Natural killer cell treated with Interleukin-12 subunit alpha and Interleukin-12 subunit beta and Interleukin-15 and Interleukin-18, amount 100 ng/mL, for 72 hours (primary cell): ENCODE data around the gene CRIM1. TPM values are rescaled to one million over a fixed set of nuclear protein-coding genes. Genes with fewer than 3 reads are reported as not detected.

Experiments used
- ATAC-seq, 2 donors: fragments of 150-1000 bp; cut with Tn5 transposase in 1 of 2; sonication (Bioruptor Pico), chemical (Tn5 transposase) in 1 of 2; 2 replicates each; pipeline ENCODE4 v1.10.0; 2021
- DNase-seq: peaks from one replicate; pipeline ENCODE4 v3.0.0; 2022; ENCODE audit warnings: low spot score
- H3K27ac Mint-ChIP-seq, 2 donors: 1 replicate in 1 of 2; 2 replicates in 1 of 2; pipeline ENCODE4 v1.8.0; 2022; ENCODE audit warnings: mixed read lengths in 2 of 2, mild to moderate bottlenecking in 1 of 2, moderate library complexity in 1 of 2
- H3K27me3 Mint-ChIP-seq, 2 donors: 1 replicate in 1 of 2; 2 replicates in 1 of 2; pipeline ENCODE4 v1.8.0; 2022; ENCODE audit warnings: mixed read lengths in 2 of 2
- H3K36me3 Mint-ChIP-seq: one replicate; pipeline ENCODE4 v1.8.0; 2022; ENCODE audit warnings: mixed read lengths
- H3K4me1 Mint-ChIP-seq, 2 donors: 1 replicate in 1 of 2; 2 replicates in 1 of 2; pipeline ENCODE4 v1.8.0; 2022; ENCODE audit warnings: low read depth in 2 of 2, mixed read lengths in 2 of 2, mild to moderate bottlenecking in 1 of 2
- H3K4me3 Mint-ChIP-seq: one replicate; pipeline ENCODE4 v1.8.0; 2022; ENCODE audit warnings: mixed read lengths
- H3K9me3 Mint-ChIP-seq: 2 replicates; pipeline ENCODE4 v1.8.0; 2022; ENCODE audit warnings: mixed read lengths
- total RNA-seq, 2 donors: library from RNA; stranded (reverse); gene quantifications; one replicate each; pipeline ENCODE4 v1.2.3, GENCODE V29; 2022

Gene CRIM1
- total RNA-seq, 2 donors from 2014 or later: 6.6 to 13.6 TPM

DNA sequence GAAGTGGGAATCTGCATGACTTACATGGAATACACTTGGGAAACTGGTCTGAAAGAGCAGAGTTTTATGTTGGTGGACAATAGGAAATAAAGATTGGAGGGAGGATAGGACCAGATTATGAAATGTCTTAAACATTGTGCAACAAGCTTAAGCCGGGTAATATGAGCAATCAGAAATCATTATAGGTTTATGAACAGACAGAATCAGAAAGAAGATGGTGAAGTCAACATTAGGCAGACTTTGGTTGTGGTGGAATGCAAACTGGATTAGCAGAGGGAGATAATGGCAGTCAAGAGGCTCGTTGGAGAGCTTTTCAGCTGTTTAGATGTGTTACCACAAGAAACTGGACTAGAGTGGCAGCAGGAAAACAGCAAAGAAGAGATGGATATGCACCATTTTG is 43.5 kb downstream of the CRIM1 start:
- H3K4me1 Mint-ChIP-seq: no peaks in the 10 kb centered on the region
- ATAC-seq: no peak
- DNase-seq: no peak
- H3K4me3 Mint-ChIP-seq: no peak overlapping the region
- no peaks in the 10 kb centered on the region for H3K36me3 Mint-ChIP-seq
- no peak overlapping the region for H3K27ac Mint-ChIP-seq
- no peaks in the 10 kb centered on the region for H3K9me3 Mint-ChIP-seq
- no peaks in the 10 kb centered on the region for H3K27me3 Mint-ChIP-seq

DNA sequence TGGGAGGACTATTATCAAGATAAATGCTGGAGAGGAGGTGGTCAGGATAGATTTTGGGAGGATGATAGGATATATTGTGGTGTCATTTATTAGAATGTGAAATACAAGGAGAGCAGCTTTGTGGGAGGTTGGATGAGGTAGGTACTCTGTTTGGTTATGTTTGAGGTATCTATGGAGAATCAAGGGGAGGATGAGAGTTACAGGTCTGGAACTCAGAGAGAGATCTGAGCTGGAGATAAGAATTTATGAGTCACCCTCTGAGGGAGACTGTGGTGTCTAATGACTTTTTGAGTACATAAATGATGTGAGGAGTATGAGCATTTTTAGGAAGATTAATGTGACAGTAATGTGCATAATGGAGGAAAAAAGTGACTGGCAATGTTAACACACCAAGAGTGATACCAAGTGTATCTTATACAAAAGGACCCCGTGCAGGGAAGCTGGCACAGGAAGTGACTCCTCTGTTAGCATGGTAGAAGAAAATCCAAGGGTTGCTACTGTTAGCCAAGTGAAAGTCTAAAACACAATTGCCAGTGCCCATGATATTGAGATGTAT is 48.2 kb downstream of the CRIM1 start:
- no peak for ATAC-seq
- H3K27ac Mint-ChIP-seq: no peak overlapping the region

DNA sequence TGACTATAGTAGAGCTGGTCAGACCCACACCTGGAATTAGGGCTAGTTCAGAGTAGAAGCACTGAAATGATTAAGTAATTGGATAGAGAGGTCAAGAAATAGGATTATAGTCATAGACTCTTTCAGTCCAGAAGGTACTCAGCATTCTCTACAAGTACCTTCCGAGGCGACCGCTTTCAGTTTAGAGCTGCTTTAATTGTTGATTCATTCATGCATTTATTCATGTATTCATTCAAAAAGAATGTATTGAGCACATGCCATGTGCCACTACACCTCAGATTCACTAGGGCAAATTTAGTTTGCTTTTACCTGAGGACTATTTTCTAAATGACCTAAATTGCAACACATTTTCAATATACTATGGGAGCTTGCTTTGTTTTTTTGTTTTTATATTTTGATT is 48.7 kb downstream of the CRIM1 start:
- H3K27me3 Mint-ChIP-seq: no peaks in the 10 kb centered on the region
- no peak overlapping the region for H3K4me3 Mint-ChIP-seq
- H3K36me3 Mint-ChIP-seq: no peaks in the 10 kb centered on the region
- no peak for DNase-seq
- no peak overlapping the region for H3K27ac Mint-ChIP-seq
- H3K4me1 Mint-ChIP-seq: no peaks in the 10 kb centered on the region
- H3K9me3 Mint-ChIP-seq: no peaks in the 10 kb centered on the region
- no peak for ATAC-seq

More for the DNA sequence above, 48.2 kb downstream of the CRIM1 start:
- H3K9me3 Mint-ChIP-seq: no peaks in the 10 kb centered on the region
- no peak overlapping the region for H3K4me3 Mint-ChIP-seq
- no peak for DNase-seq
- H3K36me3 Mint-ChIP-seq: no peaks in the 10 kb centered on the region
- H3K27me3 Mint-ChIP-seq: no peaks in the 10 kb centered on the region
- H3K4me1 Mint-ChIP-seq: no peaks in the 10 kb centered on the region

DNA sequence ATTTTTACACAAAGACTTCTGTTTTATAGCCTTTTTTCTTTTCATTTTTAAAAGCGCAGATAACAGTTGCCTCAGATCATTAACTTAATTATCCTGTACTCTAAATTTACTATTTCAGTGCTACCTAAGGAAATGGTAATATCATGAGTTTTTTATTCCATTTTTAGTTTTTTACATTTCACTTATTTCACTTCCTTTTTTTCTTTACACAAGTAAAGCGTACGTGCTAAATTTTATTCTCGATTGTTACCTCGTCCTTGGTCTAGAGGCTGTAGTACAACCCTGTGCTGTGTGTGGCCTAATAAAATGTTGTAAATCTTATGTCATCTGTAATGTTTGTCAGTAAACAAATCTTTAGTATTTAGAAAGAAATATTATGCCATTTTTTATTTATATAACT is 49.2 kb downstream of the CRIM1 start:
- ATAC-seq: no peak
- H3K27ac Mint-ChIP-seq: no peak overlapping the region
- no peak overlapping the region for H3K4me3 Mint-ChIP-seq
- H3K27me3 Mint-ChIP-seq: no peaks in the 10 kb centered on the region
- H3K9me3 Mint-ChIP-seq: no peaks in the 10 kb centered on the region
- DNase-seq: no peak
- H3K4me1 Mint-ChIP-seq: peaks cover 0 to under 1% of the 10 kb centered on the region in 2 donors
- no peaks in the 10 kb centered on the region for H3K36me3 Mint-ChIP-seq

DNA sequence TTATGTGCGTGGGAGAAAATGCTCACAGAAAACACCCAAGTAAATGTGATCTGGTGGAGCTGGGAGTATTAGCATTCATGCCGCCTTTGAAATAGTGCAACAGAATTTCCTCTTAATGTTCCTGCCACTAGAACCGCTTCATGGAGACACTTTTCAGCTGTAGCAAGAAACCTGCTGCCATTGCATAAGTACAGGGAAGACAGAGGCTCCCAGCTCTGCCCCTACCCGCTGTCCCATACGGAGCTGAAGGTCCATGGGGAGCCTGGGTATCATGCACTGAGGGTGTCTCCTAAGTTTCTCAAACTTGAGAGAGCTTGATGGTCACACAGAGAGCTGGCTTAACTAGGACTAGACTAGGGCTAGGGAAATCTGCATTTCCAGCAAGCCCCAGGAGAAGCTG is 49.6 kb downstream of the CRIM1 start:
- Mint-ChIP-seq H3K9me3 (no peaks in the 10 kb centered on the region), H3K4me3 (no peak overlapping the region), H3K27ac (no peak overlapping the region), H3K36me3 (no peaks in the 10 kb centered on the region), H3K27me3 (no peaks in the 10 kb centered on the region), H3K4me1 (peaks cover 0 to 4% of the 10 kb centered on the region in 2 donors)
- ATAC-seq: no peak
- no peak for DNase-seq

DNA sequence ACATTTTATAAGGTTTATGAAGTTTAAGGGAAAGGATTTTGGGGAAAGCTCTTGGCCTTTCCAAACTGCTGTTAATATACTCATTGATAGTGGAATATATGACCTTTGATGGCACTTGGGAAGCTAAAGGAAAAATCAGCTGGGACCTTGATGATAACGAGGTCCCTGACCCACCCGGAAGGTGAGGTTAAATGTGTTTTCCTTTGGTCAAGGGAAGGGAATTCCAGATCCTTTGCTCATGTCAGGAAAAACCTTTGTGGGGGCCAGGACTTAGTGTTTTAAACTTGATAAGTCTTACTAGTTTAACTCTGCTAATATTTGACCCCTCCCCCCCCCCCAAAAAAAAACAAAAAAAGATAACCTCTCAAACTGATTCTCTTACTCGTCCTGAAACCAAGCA is 50.7 kb downstream of the CRIM1 start:
- Mint-ChIP-seq H3K4me1 (peaks cover 0 to 4% of the 10 kb centered on the region in 2 donors), H3K9me3 (no peaks in the 10 kb centered on the region), H3K4me3 (no peak overlapping the region), H3K27me3 (no peaks in the 10 kb centered on the region), H3K36me3 (no peaks in the 10 kb centered on the region), H3K27ac (no peak overlapping the region)
- no peak for ATAC-seq
- DNase-seq: no peak

DNA sequence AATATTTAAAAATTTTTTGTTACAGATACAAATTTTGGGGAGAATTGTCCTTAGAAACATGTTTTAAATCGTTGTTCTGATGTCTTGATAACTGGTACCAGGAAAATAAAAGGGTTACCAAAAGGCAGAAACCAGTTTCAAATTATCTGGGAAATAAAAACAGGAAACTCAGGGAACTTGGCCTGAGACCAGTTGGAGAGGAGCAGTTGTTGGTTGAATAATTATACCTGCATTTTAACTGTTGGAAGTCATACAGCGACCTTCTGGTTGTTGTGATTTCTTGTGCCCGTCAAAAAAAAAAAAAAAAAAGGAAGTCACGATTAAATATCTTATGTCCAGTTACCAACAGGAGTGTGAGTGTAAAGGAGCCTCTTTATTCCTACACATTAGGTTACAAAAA is 51.8 kb downstream of the CRIM1 start:
- H3K27me3 Mint-ChIP-seq: no peaks in the 10 kb centered on the region
- ATAC-seq: no peak
- H3K36me3 Mint-ChIP-seq: no peaks in the 10 kb centered on the region
- peaks cover 0 to 4% of the 10 kb centered on the region in 2 donors for H3K4me1 Mint-ChIP-seq
- no peak overlapping the region for H3K4me3 Mint-ChIP-seq
- DNase-seq: no peak
- no peak overlapping the region for H3K27ac Mint-ChIP-seq
- no peaks in the 10 kb centered on the region for H3K9me3 Mint-ChIP-seq

DNA sequence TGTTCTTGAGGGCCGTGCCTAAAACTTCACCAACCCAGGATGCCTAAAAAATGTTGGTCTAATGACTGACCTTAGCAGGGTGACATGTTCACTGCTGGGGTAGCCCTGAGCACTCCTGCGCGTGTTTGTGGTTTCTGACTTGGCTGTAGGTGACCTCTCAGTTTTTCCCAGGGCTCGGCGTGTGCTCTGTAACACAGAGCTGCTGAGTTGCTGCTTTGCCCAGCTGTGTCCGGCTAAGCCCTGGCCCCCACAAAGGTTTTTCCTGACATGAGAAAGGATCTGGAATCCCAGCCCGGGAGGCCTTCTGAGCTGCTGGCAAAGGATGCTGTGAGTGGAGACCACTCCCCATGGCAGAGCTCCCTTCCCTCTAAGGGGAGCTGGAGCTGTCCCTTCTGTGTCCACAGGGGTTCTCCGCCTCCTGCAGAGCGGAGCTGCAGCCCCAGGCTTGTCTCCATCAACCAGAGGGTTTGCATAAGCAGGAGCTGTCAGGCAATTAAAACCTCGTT is 52.7 kb downstream of the CRIM1 start:
- Mint-ChIP-seq H3K27ac (no peak overlapping the region), H3K4me3 (no peak overlapping the region), H3K27me3 (no peaks in the 10 kb centered on the region), H3K36me3 (no peaks in the 10 kb centered on the region), H3K9me3 (no peaks in the 10 kb centered on the region), H3K4me1 (peaks cover 0 to 4% of the 10 kb centered on the region in 2 donors)
- DNase-seq (no peak), ATAC-seq (no peak)

DNA sequence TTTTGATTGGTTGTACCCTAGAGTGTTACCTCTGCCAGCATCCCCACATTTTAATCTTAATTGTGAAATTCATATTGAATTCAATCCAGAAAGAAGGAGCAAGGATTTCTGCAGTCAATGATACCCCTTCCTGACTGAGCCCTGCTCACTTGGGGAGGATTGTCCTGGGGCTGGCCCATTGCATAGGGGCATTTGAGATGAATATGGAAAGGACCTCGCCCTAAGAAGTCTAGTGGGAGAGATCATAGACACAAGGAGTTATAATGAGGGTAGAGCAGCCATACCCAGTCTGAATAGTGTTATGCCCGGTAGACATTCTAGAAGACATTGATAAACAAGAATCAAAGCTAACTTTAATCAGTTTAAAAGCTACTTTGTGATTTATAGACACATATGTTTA is 53.8 kb downstream of the CRIM1 start:
- DNase-seq (no peak), ATAC-seq (no peak)
- no peaks in the 10 kb centered on the region for H3K27me3 Mint-ChIP-seq
- no peaks in the 10 kb centered on the region for H3K9me3 Mint-ChIP-seq
- no peak overlapping the region for H3K27ac Mint-ChIP-seq
- H3K4me1 Mint-ChIP-seq: peaks cover 0 to 4% of the 10 kb centered on the region in 2 donors
- H3K36me3 Mint-ChIP-seq: no peaks in the 10 kb centered on the region
- H3K4me3 Mint-ChIP-seq: no peak overlapping the region

DNA sequence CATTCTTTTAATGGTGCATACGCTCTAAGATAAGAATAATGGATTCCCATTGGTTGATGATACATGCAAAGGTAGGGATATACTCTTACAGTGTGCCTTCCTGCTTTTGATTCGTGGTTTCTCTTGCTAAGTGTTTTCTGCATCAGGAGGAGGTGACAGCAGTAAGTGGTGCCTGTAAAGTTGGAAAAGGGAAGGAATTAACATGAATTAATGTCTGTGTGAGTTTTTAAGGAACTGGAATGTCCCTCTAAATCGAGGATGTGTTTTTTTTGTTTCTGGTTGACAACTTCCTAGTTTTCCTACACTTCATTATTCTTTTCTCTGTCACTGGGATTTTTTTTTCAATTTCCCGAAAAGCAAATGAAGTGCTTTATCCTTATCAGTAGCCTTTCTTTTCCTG is 54.4 kb downstream of the CRIM1 start:
- Mint-ChIP-seq H3K4me3 (no peak overlapping the region), H3K36me3 (no peaks in the 10 kb centered on the region), H3K9me3 (no peaks in the 10 kb centered on the region), H3K4me1 (peaks cover 0 to 4% of the 10 kb centered on the region in 2 donors), H3K27me3 (no peaks in the 10 kb centered on the region), H3K27ac (peak overlapping the region in 1 of 2 donors; percentile 6)
- ATAC-seq (no peak), DNase-seq (no peak)

DNA sequence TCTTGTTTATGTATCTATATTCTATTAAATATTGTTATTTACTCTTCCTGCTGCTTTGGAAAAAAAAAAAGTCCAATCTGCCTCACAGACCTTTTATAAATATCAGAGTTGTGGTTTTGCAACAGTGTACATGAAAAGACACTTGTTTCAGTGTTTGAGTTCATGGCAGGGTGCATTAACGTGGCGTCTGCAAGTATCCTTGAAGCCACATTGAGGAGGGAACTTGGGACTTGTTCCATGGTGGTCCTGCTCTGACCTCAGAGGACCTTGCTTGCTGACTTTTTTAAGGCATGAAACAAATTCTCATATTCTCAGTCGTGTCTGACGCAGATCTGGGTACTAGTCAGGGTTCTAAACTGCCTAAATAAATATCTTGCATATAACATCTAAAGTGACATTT is 55.1 kb downstream of the CRIM1 start:
- H3K9me3 Mint-ChIP-seq: no peaks in the 10 kb centered on the region
- no peak overlapping the region for H3K27ac Mint-ChIP-seq
- ATAC-seq (no peak), DNase-seq (no peak)
- peaks cover 0 to 4% of the 10 kb centered on the region in 2 donors for H3K4me1 Mint-ChIP-seq
- H3K4me3 Mint-ChIP-seq: no peak overlapping the region
- no peaks in the 10 kb centered on the region for H3K36me3 Mint-ChIP-seq
- no peaks in the 10 kb centered on the region for H3K27me3 Mint-ChIP-seq

DNA sequence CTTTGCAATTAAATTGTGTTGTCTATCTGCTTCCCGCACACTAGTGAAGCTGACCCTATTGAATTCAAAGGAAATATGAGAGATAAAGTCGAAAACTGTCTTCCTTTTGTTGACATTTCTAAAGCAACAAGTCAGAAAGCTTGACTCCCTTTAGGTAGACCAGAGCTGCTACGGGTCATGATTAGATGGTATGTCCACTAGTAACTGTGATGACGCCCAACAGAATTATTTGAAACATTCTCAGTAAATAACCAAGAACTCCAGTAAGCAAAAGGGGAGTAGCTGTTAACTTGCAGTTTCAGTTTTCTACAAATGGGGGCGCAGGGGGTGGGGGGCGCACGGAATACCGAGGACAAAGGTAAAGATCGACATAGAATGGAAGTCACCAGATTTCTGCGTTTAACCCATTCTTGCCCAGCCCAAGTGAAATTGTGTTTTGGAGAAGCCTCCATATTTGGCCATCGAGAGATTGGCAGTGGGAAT is 56.4 kb downstream of the CRIM1 start:
- Mint-ChIP-seq H3K27ac (no peak overlapping the region), H3K4me1 (peaks cover 0 to 4% of the 10 kb centered on the region in 2 donors), H3K36me3 (no peaks in the 10 kb centered on the region), H3K27me3 (no peaks in the 10 kb centered on the region), H3K4me3 (no peak overlapping the region), H3K9me3 (no peaks in the 10 kb centered on the region)
- no peak for DNase-seq
- ATAC-seq: no peak

DNA sequence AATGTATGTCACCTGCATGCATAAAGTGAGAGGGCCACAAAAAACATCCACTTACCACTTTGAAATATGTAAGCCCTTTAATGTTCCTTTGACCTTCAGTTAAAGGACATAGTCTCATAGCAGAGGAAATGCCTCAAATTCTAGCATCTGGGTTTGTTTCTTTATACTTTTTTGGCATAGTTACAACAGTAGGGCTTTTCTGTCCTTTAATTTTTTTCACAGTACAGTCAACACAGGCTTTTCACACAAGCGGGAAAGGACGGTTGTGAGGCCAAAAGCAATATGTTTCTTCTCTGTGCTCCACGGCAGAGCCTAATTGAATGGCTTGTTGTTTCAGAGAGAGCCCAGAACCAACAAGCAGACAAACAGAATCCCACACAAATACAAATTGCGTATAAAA is 57.6 kb downstream of the CRIM1 start:
- Mint-ChIP-seq H3K27ac (no peak overlapping the region), H3K27me3 (no peaks in the 10 kb centered on the region), H3K9me3 (no peaks in the 10 kb centered on the region), H3K4me3 (no peak overlapping the region), H3K36me3 (no peaks in the 10 kb centered on the region), H3K4me1 (peaks cover 0 to 7% of the 10 kb centered on the region in 2 donors)
- ATAC-seq (no peak), DNase-seq (no peak)

DNA sequence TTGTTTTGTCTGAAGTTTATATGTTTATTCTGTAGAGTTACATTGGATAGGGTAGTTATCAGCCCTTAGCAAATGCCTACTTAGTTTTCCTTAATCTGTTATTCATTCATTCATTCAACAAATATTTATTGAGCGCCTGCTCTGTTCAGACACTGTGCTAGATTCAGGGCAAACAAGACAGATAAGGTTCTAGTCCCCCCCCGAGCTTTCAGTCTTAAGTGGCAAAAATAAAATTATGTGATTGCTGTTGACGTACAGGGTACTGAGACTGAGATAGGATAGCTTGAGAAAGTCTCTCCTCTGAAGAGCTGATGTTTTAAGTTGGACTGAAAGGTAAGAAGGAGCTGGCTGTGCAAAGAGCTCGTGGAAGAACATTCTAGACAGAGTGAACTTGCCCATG is 58.7 kb downstream of the CRIM1 start:
- H3K9me3 Mint-ChIP-seq: no peaks in the 10 kb centered on the region
- ATAC-seq: no peak
- no peak overlapping the region for H3K4me3 Mint-ChIP-seq
- no peaks in the 10 kb centered on the region for H3K27me3 Mint-ChIP-seq
- DNase-seq: no peak
- H3K4me1 Mint-ChIP-seq: peaks cover 0 to 10% of the 10 kb centered on the region in 2 donors
- H3K36me3 Mint-ChIP-seq: no peaks in the 10 kb centered on the region
- no peak overlapping the region for H3K27ac Mint-ChIP-seq
